Thyroid gland (tissue), 4 donors: ENCODE measurements around the gene GNL2. TPM values are rescaled to one million over a fixed set of nuclear protein-coding genes. Genes with fewer than 3 reads are reported as not detected.
"Not testable (repeated sequence)": the region's sequence is repeated elsewhere in the genome, so short reads cannot be mapped to it uniquely, and the experiment has no call there.

ENCODE experiments used
- DNase-seq, 2 donors: peaks; one replicate each; pipeline ENCODE4 v3.0.0-alpha.2; 2019
- H3K27ac ChIP-seq, 3 donors: fragments of 200-600 bp; sonication (generic); 1 replicate in 2 of 3; 2 replicates in 1 of 3; pipeline ENCODE4 v1.5.1; 2016 to 2019; ENCODE audit warnings: mild to moderate bottlenecking in 1 of 3, moderate library complexity in 1 of 3
- H3K27me3 ChIP-seq: fragments of 200-600 bp; sonication (generic); one replicate; pipeline ENCODE4 v1.5.1; 2019
- H3K36me3 ChIP-seq, 2 donors: fragments of 200-600 bp; sonication (generic); one replicate each; pipeline ENCODE4 v1.5.1; 2016 to 2019
- H3K4me1 ChIP-seq, 2 donors: fragments of 200-600 bp; sonication (generic); one replicate each; pipeline ENCODE4 v1.5.1; 2017 to 2019
- H3K4me3 ChIP-seq, 3 donors: fragments of 200-600 bp; sonication (generic); replicated peaks in 1 of 3; 1 replicate in 2 of 3; 2 replicates in 1 of 3; pipeline ENCODE4 v1.5.1; 2016; ENCODE audit warnings: mild to moderate bottlenecking in 1 of 3
- H3K9me3 ChIP-seq: fragments of 200-600 bp; sonication (generic); one replicate; pipeline ENCODE4 v1.5.1; 2017
- POLR2A ChIP-seq, 2 donors: fragments of 450-650 bp; IDR thresholded peaks; one replicate each; pipeline ENCODE4 v1.6.1; 2017; ENCODE audit warnings: antibody characterized with exemption in 2 of 2, mild to moderate bottlenecking in 2 of 2, moderate library complexity in 1 of 2
- WGBS, 2 donors: methylation state at CpG; one replicate each; pipeline ENCODE4 v1.1.5; 2017; 5-methylcytosine and 5-hydroxymethylcytosine counted together
- intact Hi-C: fragments of 100-400 bp; cut with DNase I; formaldehyde crosslinking; loops from one replicate; pipeline ENCODE4 v1.15.1; 2023
- total RNA-seq, 4 donors: library from RNA; depleted of rRNA; stranded (reverse); fragments of >200 nt; gene quantifications; one replicate each; pipeline ENCODE4 v1.2.3, GENCODE V29; 2016
- TF ChIP-seq, protein P1 (sequence below), 6 experiments: fragments of 200-600 bp in 3 of 6; fragments of 450-650 bp in 3 of 6; sonication (generic) in 3 of 6; IDR thresholded peaks; one replicate each; pipeline ENCODE4 v1.5.1; 2016 to 2019; ENCODE audit warnings: antibody characterized with exemption in 6 of 6, mild to moderate bottlenecking in 2 of 6, inconsistent platforms in 1 of 6, moderate library complexity in 1 of 6

GNL2 gene
- total RNA-seq, 4 donors from 2014 or later = 27.1 to 53.8 (median 33.3) TPM

DNA sequence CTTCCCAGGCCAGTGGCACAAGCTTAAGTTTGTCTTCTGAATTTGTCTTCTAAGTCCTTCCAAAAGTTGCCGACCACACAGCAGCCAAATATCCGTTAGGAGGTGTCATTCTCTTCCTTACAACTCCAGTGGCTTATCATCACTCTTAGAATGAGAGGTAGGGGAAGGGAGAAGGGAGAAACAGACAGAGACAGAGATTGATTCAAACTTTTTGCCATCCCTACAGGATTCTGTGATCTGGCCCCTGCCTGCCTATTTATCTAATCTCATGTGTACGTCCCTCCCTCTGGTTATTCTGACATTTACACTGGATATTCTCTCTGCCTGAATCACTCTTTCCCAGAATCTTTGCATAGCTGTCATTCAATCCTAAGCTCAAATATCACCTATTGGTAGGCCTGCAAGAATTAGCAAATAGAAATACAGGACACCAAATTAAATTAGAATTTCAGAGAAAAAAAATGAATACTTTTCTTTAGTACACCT is 488 bp upstream of the GNL2 start:
- TF ChIP-seq POLR2A (IDR thresholded peaks at IDR 0.05) = no peak
- TF ChIP-seq, protein P1, sequence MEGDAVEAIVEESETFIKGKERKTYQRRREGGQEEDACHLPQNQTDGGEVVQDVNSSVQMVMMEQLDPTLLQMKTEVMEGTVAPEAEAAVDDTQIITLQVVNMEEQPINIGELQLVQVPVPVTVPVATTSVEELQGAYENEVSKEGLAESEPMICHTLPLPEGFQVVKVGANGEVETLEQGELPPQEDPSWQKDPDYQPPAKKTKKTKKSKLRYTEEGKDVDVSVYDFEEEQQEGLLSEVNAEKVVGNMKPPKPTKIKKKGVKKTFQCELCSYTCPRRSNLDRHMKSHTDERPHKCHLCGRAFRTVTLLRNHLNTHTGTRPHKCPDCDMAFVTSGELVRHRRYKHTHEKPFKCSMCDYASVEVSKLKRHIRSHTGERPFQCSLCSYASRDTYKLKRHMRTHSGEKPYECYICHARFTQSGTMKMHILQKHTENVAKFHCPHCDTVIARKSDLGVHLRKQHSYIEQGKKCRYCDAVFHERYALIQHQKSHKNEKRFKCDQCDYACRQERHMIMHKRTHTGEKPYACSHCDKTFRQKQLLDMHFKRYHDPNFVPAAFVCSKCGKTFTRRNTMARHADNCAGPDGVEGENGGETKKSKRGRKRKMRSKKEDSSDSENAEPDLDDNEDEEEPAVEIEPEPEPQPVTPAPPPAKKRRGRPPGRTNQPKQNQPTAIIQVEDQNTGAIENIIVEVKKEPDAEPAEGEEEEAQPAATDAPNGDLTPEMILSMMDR (IDR thresholded peaks at IDR 0.05) = no peak
- 0% methylated on average over 3 of the region's 3 CpGs for whole genome bisulfite sequencing, 2 donors
- peaks cover 6 to 12% of the 10 kb centered on the region in 2 donors for H3K4me1 ChIP-seq

DNA sequence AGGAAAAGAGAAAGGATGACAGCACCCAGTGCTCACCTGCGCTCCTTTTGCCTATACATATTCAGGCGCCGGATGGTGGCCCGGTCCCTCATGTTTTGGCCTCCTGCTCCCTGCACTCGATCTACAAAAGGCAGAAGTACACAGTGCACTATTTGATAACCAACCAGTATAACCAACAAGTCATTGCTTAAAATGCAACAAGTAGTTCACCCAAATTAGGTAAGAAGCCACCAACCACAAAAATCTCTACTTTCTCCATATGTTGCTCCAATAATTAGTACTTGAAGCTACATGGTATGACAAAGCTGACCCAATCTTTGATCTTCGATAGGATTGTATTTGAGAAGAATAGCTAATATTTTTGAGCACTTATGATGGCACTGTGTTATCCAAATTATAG is 2.0 kb downstream of the GNL2 start:
- no peak for DNase-seq
- intact Hi-C loops = loop anchor here (10.0 kb wide), 1 partner anchor 211 kb away; the partner anchor contains the start of genes C1orf122 and YRDC
- TF ChIP-seq, protein P1 (IDR thresholded peaks at IDR 0.05) = no peak
- no peak for TF ChIP-seq POLR2A (IDR thresholded peaks at IDR 0.05)
- Histone ChIP-seq H3K27me3 (no peaks in the 10 kb centered on the region), H3K4me1 (peaks cover 6 to 12% of the 10 kb centered on the region in 2 donors), H3K4me3 (no peak overlapping the region), H3K9me3 (no peaks in the 10 kb centered on the region), H3K27ac (no peak overlapping the region), H3K36me3 (peaks cover 34% of the 10 kb centered on the region in 2 donors)
- 94 to 98% methylated on average over 6 of the region's 6 CpGs for WGBS, 2 donors

More for the DNA sequence above, 488 bp upstream of the GNL2 start:
- intact Hi-C loops = loop anchor here (10.0 kb wide), 1 partner anchor 209 kb away; the partner anchor contains the start of genes C1orf122 and YRDC
- no peak for DNase-seq
- H3K4me3 ChIP-seq = peak overlapping the region; percentile 7 to 56 (median 49)
- peaks cover 10 to 15% of the 10 kb centered on the region in 2 donors for H3K36me3 ChIP-seq
- no peaks in the 10 kb centered on the region for H3K27me3 ChIP-seq
- no peaks in the 10 kb centered on the region for H3K9me3 ChIP-seq
- peak overlapping the region in 1 of 3 donors; percentile 54 for H3K27ac ChIP-seq

DNA sequence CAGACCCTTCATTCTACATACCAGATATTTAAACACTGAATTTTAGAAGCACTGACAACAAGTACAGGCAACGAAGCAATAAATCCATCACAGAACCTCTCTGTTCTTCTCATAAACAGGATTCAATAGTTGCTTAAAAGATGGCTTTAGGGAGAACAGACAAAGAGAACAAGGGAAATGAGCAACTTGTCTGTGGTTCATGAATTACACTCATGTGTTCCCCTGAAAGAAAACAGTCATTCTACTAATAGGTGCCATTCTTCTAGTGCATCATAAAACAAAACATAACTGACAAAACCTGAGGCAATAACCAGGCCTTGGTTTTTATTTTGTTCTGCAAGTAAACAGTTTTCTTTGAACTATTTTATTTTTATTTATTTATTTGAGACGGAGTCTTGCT is 6.8 kb downstream of the GNL2 start:
- TF ChIP-seq, protein P1 (IDR thresholded peaks at IDR 0.05) = no peak
- no peak for TF ChIP-seq POLR2A (IDR thresholded peaks at IDR 0.05)
- no peak for DNase-seq
- Histone ChIP-seq H3K4me1 (no peaks in the 10 kb centered on the region), H3K36me3 (peaks cover 58 to 65% of the 10 kb centered on the region in 2 donors), H3K27me3 (no peaks in the 10 kb centered on the region), H3K9me3 (no peaks in the 10 kb centered on the region), H3K4me3 (no peak overlapping the region), H3K27ac (no peak overlapping the region)
- 95 to 97% methylated on average over 2 of the region's 2 CpGs for WGBS, 2 donors
- intact Hi-C loops = no loop called here

DNA sequence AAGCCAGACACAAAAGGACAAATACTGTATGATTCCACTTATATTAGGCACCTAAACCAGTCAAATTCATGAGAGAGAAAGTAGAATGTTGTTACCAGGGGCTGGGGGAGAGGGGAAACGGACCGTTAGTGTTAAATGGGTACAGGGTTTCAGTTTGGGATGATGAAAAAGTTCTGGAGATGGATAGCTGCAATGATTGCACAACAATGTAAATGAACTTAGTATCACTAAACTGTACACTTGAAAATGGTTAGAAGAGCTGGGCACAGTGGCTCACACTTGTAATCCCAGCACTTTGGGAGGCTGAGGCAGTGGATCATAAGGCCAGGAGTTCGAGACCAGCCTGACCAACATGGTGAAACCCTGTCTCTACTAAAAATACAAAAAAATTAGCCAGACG is 11.2 kb downstream of the GNL2 start:
- H3K4me1 ChIP-seq, H3K9me3 ChIP-seq, intact Hi-C loops, DNase-seq, H3K27ac ChIP-seq, H3K27me3 ChIP-seq, H3K4me3 ChIP-seq: not testable (repeated sequence)
- H3K36me3 ChIP-seq = peaks cover 63 to 71% of the 10 kb centered on the region in 2 donors
- WGBS, 2 donors = 91 to 93% methylated on average over 4 of the region's 4 CpGs

DNA sequence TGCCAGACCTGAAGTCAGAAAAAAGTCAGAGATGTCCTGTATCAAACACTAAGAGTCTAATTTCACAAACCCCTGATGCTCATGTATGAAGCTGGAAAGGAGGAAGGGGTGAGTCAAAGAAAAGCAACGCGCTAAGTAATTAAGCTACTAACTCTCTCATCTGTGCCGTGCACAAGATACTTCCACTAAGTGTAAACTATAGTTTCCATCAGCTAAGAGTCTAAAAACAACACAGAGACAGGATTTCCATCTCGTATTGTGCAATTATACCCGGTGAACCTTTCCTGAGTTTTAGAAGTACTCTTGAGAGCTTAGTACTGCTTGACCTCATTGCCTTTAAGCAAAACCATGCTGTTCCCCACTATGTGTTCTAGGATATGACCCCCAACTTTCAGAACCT is 20.0 kb downstream of the GNL2 start:
- Histone ChIP-seq H3K4me1 (no peaks in the 10 kb centered on the region), H3K9me3 (no peaks in the 10 kb centered on the region), H3K27ac (no peak overlapping the region), H3K4me3 (no peak overlapping the region), H3K36me3 (peaks cover 57 to 64% of the 10 kb centered on the region in 2 donors), H3K27me3 (no peaks in the 10 kb centered on the region)
- 73 to 76% methylated on average over 5 of the region's 5 CpGs for WGBS, 2 donors
- DNase-seq = no peak
- TF ChIP-seq, protein P1 (IDR thresholded peaks at IDR 0.05) = no peak
- TF ChIP-seq POLR2A (IDR thresholded peaks at IDR 0.05) = no peak
- intact Hi-C loops = no loop called here
